AG08395 (cell line): Measurements from ENCODE around the gene SRP54.
"Not testable (repeated sequence)": the region's sequence is repeated elsewhere in the genome, so short reads cannot be mapped to it uniquely, and the experiment has no call there.

Experiments used
- DNase-seq: peaks from one replicate; pipeline ENCODE4 v3.0.0; 2012; ENCODE audit warnings: mixed read lengths, low spot score

Gene SRP54

GRCh38 chr14:35046751-35047536 lies 64.2 kb downstream of the SRP54 start:
- DNase-seq, result peak; percentile 26

GRCh38 chr14:35047976-35048513 lies 65.3 kb downstream of the SRP54 start:
- DNase-seq, result no peak

- DNase-seq, result peak; percentile 53
Observed at GRCh38 chr14:35050652-35051051, 67.9 kb downstream of the SRP54 start.

- no peak for DNase-seq
Observed at GRCh38 chr14:35051796-35052195, 69.0 kb downstream of the SRP54 start.

GRCh38 chr14:35052637-35053036 lies 69.8 kb downstream of the SRP54 start:
- no peak for DNase-seq

GRCh38 chr14:35061113-35061791 lies 78.5 kb downstream of the SRP54 start:
- not testable (repeated sequence) for DNase-seq

GRCh38 chr14:35065731-35066130 lies 82.9 kb downstream of the SRP54 start:
- not testable (repeated sequence) for DNase-seq

GRCh38 chr14:35068238-35069012 lies 85.6 kb downstream of the SRP54 start:
- DNase-seq, result no peak

GRCh38 chr14:35072226-35072625 lies 89.4 kb downstream of the SRP54 start:
- no peak for DNase-seq

GRCh38 chr14:35073486-35073885 lies 90.7 kb downstream of the SRP54 start:
- no peak for DNase-seq

GRCh38 chr14:35078082-35078481 lies 95.3 kb downstream of the SRP54 start:
- no peak for DNase-seq
